GM10847 (cell line): Measurements from ENCODE around the gene UGT2B7.

Experiments
- POLR2A ChIP-seq: IDR thresholded peaks from 2 replicates; pipeline ENCODE4 v1.6.1; 2011; ENCODE audit not compliant: insufficient read length; ENCODE audit errors: extremely low read depth

Gene UGT2B7

DNA sequence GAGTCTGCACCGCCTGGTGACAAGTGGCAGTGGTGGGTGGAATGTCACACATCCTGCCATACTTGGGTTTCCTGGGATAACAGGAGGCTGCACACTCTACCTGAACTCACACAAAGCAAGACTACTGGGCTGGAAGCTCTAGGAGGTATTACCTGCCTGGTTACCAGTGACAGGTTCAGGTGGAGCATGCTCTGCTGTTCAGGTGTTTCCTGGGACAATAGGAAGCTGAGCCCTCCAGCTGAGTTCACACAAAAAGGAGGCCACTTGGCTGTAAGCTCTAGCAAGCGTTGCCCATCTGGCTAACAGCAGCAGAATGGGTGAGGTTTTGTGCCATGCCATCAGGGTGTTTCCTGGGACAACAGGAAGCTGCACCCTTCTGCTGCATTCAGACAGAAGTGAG lies 17.4 kb upstream of the UGT2B7 start:
- no peak for TF ChIP-seq POLR2A

DNA sequence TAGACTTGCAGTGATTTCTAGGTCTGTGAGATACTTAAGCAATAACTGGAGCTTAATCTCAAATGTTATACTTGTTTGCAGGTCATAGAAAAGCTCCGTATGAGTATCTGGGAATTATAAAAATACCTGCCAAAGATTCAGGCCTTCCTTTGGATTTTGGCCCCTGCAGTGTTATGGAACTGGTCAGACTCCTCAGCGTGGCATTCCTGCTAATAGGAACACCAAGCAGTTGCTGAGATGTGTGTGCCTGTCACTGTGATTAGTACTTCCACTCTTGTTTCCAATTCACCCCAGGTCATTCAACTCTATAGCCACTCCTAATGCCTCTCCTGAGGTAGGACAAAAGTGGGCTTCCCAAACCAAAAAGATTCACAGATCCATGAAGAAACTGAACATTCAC lies 7.8 kb upstream of the UGT2B7 start:
- no peak for TF ChIP-seq POLR2A

DNA sequence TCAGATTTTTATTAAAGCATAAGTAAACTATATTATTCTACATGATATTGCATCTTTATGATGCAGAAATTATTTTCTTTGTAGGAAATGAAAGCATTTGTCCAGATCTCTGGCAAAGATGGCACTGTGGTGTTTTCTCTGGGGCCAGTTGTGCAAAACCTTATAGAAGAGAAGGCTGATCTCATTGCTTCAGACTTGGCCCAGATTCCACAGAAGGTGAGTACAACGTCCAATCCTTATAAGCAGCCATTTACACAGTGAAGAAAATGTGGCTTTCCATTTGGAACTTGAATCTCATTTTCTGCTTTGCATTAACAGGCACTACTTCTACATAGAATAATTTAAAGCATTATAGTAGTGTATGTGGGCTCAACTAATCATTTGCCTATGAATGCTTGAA lies 6.9 kb upstream of the UGT2B7 start:
- TF ChIP-seq POLR2A, result no peak

DNA sequence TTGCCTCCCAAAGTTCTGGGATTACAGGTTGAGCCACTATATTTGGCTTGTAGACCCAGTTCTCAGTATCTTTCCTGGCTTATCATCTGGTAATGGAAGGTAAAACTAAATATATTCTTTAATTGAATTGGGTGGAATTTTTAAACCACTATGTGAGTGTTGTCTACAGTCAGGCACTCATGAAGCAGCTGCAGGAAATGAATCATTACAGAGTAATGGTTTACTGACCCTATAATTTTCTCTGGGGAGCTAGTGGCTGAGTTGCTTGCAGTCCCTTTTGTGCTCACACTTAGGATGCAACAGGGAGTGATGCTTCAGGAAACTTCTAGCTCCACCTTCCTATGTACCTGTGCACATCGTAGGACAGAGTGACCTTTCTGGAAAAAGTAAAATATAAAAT lies 4.1 kb upstream of the UGT2B7 start:
- no peak for TF ChIP-seq POLR2A

DNA sequence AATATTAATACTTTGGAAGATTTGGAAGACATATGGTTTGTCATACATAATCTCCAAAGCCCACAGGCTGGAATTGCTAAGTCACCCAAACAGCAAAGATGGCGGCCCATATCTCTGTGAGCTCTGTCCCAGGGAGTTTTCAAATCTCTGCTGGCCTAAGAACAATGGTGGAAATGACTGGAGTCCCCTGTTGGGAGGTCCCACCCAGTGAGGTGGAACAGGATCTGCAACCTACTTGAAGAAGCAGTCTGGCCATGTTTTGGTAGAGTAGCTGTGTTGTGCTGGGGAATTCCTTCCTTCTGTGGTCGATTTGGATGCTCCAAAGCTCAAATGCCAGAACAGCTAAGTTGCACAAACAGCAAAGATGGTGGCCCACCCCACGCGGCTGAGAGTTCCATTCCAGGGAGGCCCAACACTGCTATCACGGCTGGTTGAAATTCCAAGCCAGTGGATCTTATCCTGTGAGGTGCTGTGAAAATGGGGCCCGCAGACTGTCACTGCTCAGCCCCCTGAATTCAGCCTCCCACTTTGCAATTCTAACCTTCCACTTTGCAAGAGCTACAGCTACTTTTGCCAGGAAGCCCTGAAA lies 3.2 kb upstream of the UGT2B7 start:
- no peak for TF ChIP-seq POLR2A

DNA sequence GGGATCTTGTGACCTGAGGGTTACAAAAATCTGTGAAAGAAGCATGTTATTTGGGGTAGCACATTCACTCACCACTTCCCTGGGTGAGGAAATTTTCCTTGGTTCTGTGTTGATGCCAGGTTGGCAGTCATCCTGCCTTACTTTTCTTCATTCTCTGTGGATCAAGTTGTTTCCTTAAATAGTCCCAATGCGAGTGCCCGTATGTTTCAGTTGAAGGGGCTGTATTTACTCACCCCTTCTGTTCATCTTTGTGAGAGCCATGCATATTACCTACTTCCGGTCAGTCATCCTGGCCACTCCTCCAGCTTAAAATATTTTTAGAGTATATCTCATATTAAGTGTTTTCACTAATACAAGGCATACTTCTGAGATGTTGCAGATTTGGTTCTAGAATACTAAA lies 2.6 kb upstream of the UGT2B7 start:
- no peak for TF ChIP-seq POLR2A

DNA sequence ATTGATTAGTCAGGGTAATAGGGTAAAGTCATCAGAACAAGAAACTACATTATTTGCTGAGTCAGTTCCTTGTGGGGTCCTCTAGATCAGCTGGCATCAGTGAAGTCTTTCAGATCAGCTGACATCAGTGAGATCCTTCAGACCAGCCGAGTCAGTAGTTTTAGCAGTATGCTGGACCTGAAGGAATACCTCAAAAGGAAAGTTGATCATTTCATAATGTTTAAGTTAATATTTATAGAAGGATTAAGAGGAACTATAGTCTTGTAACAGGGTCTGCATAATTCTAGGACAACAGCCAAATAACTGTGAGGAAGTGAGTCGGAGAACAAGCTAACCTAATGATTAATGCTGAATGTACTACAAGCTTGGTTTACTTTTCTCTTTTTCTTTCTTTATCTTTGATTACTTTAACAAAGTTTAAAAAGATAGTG lies 958 bp upstream of the UGT2B7 start:
- TF ChIP-seq POLR2A, result no peak

DNA sequence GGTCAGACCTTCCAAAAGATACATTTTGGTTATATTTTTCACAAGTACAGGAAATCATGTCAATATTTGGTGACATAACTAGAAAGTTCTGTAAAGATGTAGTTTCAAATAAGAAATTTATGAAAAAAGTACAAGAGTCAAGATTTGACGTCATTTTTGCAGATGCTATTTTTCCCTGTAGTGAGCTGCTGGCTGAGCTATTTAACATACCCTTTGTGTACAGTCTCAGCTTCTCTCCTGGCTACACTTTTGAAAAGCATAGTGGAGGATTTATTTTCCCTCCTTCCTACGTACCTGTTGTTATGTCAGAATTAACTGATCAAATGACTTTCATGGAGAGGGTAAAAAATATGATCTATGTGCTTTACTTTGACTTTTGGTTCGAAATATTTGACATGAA lies 536 bp downstream of the UGT2B7 start:
- no peak for TF ChIP-seq POLR2A

DNA sequence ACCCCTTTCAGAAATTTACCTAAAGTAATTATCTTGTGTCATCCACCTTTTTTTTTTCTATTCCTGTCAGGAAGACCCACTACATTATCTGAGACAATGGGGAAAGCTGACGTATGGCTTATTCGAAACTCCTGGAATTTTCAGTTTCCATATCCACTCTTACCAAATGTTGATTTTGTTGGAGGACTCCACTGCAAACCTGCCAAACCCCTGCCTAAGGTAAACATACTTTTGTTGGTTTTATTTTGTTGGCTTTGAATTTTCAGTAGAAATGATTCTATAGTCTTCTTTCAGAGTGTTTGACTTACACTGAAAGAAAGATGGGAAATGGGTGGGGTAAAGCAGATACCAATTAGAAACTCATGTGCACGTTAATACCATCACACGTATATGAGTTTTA lies 2.2 kb downstream of the UGT2B7 start:
- TF ChIP-seq POLR2A, result no peak

DNA sequence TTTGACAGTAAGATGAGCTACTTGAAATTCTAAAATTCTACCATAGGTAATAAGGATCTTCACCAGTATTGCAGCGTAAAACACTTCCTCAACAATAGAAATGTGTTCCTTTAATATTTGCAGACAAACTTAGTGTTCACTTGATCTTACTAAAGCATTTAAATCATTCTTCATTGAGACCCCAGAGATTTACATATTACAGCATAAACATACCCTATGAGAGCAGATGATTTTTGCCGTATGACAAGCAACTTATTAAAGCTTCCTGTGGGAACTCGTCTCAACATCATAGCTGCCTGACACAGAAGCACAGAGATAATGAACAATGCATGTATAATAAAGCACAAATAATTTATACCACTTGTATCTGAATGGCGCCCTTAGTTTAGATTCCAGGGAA lies 3.6 kb downstream of the UGT2B7 start:
- TF ChIP-seq POLR2A, result no peak

DNA sequence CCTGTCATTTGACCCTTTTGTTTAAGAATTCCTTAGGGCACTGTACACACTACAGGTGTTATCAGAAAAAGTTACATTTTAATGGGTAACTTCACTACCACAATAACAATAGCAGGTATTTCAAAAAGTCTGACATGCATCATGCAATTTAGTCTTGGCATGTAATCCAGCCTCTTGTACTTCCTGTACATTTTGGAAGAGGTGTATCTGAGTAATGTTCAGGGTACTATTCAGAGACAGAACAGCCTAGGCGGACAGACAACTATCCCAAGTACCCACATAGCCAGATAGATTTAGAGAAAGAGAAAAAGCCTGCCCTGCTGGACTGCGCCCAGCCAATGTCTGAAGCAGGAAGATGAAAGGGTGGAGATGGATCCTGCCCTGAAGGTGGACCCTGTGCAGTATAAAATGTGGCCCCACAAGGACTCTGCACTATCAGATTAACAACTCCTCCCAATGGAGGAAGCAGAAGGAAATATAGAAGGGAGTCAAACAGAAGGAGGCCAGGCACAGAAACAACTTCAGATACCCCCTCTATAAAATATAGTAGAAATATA lies 8.5 kb downstream of the UGT2B7 start:
- TF ChIP-seq POLR2A, result no peak

DNA sequence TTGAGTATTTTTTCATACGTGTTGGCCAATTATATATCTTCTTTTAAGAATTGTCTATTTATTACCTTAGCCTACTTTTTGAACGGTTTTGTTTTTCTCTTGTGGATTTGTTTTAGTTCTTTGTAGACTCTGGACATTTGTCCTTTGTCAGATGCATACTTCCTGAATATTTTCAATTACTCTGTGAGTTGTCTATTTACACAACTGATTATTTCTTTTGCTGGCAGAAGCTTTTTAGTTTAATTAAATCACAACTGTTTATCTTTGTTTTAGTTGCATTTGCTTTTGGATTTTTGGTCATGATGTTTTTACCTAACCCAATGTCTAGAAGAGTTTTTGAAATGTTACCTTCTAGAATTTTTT lies 19.6 kb downstream of the UGT2B7 start:
- no peak for TF ChIP-seq POLR2A

DNA sequence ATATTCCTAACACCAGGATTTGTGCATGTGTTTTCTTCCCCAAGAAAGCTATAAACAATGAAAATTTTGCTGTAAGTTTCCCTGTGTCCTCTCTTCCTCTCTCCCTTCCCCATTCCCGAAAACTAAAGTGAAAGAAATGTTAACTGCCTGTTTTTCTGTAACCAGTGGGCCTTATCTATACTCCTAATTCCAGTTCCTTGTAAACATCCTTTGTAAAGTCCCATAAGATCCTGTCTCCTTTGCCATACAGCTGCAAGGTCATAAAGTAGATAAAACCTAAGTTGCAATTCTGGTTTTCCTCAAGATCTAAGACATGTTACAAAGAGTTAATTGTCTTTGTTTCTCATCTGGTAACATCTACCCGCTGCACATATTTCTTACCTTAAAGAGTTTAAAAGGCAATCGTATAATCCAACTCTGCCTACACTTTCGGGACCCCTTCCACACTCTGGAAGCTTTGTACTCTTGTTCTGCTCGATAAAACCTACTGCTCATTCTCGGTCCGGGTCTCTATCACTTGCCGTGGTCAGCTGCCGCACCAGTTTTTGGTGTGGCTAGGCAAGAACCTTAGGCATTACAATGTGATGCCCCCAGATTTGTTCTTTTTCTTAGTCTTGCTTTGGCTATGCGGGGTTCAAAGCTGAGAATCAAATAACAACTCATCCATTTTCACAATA lies 20.5 kb downstream of the UGT2B7 start:
- TF ChIP-seq POLR2A, result no peak

DNA sequence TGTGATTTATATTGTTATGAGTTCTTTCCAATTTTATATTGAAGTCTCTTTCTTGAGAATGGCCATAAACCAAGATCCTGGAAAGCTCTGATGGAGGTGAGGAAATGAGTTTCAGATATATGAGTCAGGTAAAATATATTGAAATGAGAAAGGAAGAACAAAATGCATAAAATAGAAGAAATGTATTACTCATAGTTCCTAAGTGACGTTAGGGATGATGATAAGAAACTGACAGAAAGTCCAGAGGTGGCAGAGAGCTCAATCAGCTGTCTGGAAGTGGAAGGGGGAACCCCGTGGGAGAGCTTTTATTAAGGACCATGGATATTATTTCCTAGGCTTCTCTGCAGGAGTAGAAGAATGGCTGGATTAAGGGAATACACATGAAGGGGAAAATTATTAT lies 24.6 kb downstream of the UGT2B7 start:
- no peak for TF ChIP-seq POLR2A

DNA sequence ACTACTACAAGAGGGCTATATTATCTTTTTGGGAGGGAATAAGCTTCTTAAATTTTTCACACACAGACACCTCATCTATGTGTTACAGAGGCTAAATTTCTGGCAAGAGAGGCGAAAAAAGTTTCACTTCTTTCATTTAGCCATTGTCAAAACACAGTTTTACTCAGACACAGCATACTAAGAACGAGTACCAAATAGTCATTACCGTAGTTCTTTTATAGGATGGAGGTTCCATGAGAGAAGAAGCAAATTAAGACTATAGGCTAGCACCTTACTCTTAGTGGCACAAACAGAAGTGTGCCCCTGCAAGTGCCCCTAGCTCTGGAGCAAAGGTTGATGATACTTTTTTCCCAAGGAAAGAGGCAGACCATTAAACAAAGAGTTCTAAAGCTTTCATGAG lies 26.2 kb downstream of the UGT2B7 start:
- TF ChIP-seq POLR2A, result no peak

DNA sequence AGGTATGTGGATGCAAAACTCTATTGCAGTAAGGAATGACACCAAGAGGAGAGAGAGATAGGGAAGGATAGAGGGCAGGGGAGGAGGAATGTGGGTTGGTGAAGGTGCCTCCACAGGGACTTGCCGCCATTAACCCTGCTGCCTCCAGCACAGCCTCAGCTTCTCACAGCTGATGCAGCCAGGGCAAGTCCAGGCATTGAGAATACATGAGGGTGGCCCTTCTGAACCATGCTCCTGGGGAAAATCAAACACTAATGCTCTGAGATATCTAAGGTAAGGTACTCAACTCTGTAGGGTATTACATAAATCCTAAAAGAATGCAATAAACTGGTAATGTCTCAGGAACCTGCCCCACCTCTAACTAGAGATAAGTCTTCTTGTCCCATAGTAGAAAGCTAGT lies 28.7 kb downstream of the UGT2B7 start:
- TF ChIP-seq POLR2A, result no peak

DNA sequence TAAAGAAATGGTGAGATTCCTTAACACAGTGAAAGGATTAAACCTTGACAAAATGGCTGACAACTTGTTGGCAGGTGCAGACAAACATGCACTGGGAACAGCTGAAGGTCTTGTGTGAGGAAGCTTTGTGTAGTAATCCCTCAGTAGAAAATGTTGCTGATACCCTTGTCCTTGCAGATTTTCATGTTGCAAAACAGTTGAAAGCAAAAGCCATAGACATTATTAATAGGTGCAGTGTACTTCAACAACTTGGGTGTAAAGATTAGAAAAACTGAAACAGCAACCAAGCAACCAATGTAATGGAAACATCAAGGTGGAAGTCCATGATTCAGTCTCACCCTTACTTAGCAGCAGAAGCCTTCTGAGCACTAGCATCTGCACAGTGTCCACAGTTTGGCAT lies 29.8 kb downstream of the UGT2B7 start:
- TF ChIP-seq POLR2A, result no peak

DNA sequence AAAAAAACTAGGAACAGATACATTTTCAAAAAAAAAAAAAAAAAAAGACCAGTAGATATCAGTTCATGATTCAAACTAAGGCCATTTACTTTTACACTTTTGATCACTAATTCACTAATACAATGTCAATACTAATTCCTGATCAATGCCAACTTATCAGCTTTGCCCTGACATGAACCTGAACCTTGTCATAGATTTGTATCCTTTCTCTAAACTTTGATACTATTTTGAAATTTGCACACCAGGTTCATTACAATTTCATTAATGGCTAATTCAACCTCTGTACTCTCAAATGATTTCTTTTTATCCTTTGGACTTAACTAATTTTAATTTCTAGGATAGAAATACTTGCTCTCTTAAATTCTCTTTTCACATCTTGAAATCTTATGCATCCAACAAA lies 37.7 kb downstream of the UGT2B7 start:
- no peak for TF ChIP-seq POLR2A

DNA sequence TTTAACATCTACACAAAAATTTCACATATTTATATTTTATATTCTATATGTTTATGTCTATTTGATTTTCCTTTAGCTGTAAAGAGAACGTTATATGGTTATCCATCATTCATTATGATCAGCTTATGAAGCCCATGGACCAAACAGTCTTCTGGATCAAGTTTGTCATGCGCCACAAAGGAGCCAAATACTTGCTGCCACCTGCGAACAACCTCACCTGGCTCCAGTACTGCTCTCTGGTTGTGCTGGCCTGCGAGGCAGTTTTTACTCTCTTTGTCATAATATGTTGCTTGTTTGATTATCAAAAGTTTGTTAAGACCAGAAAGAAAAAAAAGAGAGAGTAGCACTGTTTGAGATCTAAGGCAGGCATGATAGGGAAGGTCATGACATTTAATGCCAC lies 38.2 kb downstream of the UGT2B7 start:
- TF ChIP-seq POLR2A, result no peak
